Measurements from ENCODE around the gene OSBPL10. TPM values are rescaled to one million over a fixed set of nuclear protein-coding genes. Genes with fewer than 3 reads are reported as not detected.

Gene OSBPL10
- total RNA-seq, 1 donor from 2014 or later, result 5.3 TPM

GRCh38 chr3:31833391-31834190, 147.5 kb downstream of the OSBPL10 start:
- DNase-seq (no peak), ATAC-seq (no peak)
- intact Hi-C loops (cut with micrococcal nuclease), result no loop called here

- no peak for ATAC-seq
- intact Hi-C loops (cut with micrococcal nuclease), result no loop called here
- DNase-seq, result no peak
Observed at GRCh38 chr3:31832551-31832950, 148.5 kb downstream of the OSBPL10 start.

GRCh38 chr3:31831591-31831990, 149.5 kb downstream of the OSBPL10 start:
- DNase-seq (no peak), ATAC-seq (no peak)
- intact Hi-C loops (cut with micrococcal nuclease), result no loop called here

- ATAC-seq (no peak), DNase-seq (no peak)
- intact Hi-C loops (cut with micrococcal nuclease), result no loop called here
Observed at GRCh38 chr3:31829826-31830426, 151.1 kb downstream of the OSBPL10 start.

GRCh38 chr3:31829010-31829409, 152.1 kb downstream of the OSBPL10 start:
- intact Hi-C loops (cut with micrococcal nuclease), result no loop called here
- no peak for DNase-seq
- ATAC-seq, result no peak

GRCh38 chr3:31828007-31828406, 153.1 kb downstream of the OSBPL10 start:
- intact Hi-C loops (cut with micrococcal nuclease), result no loop called here
- DNase-seq, result no peak
- no peak for ATAC-seq

- DNase-seq (no peak), ATAC-seq (no peak)
- intact Hi-C loops (cut with micrococcal nuclease), result no loop called here
Observed at GRCh38 chr3:31823184-31823583, 157.9 kb downstream of the OSBPL10 start.

GRCh38 chr3:31821118-31821517, 159.9 kb downstream of the OSBPL10 start:
- DNase-seq (no peak), ATAC-seq (no peak)
- intact Hi-C loops (cut with micrococcal nuclease), result no loop called here

GRCh38 chr3:31819441-31819840, 161.6 kb downstream of the OSBPL10 start:
- intact Hi-C loops (cut with micrococcal nuclease), result no loop called here
- DNase-seq (no peak), ATAC-seq (no peak)

- DNase-seq, result no peak
- intact Hi-C loops (cut with micrococcal nuclease), result no loop called here
- no peak for ATAC-seq
Observed at GRCh38 chr3:31817411-31817966, 163.6 kb downstream of the OSBPL10 start.

GRCh38 chr3:31815631-31816440, 165.2 kb downstream of the OSBPL10 start:
- intact Hi-C loops (cut with micrococcal nuclease), result no loop called here
- DNase-seq, result no peak
- no peak for ATAC-seq

GRCh38 chr3:31815006-31815405, 166.1 kb downstream of the OSBPL10 start:
- ATAC-seq (no peak), DNase-seq (no peak)
- intact Hi-C loops (cut with micrococcal nuclease), result no loop called here

- ATAC-seq (no peak), DNase-seq (no peak)
- intact Hi-C loops (cut with micrococcal nuclease), result no loop called here
Observed at GRCh38 chr3:31813686-31814085, 167.4 kb downstream of the OSBPL10 start.

GRCh38 chr3:31813197-31813596, 167.9 kb downstream of the OSBPL10 start:
- intact Hi-C loops (cut with micrococcal nuclease), result no loop called here

GRCh38 chr3:31810991-31811433, 170.1 kb downstream of the OSBPL10 start:
- ATAC-seq, result no peak
- intact Hi-C loops (cut with micrococcal nuclease), result no loop called here
- no peak for DNase-seq

More at GRCh38 chr3:31813197-31813596, 167.9 kb downstream of the OSBPL10 start:
- no peak for ATAC-seq
- DNase-seq, result no peak

GRCh38 chr3:31808143-31808720, 172.8 kb downstream of the OSBPL10 start:
- ATAC-seq (no peak), DNase-seq (no peak)
- intact Hi-C loops (cut with micrococcal nuclease), result no loop called here

GRCh38 chr3:31804251-31805051, 176.6 kb downstream of the OSBPL10 start:
- ATAC-seq (no peak), DNase-seq (no peak)
- intact Hi-C loops (cut with micrococcal nuclease), result no loop called here

- DNase-seq (no peak), ATAC-seq (no peak)
- intact Hi-C loops (cut with micrococcal nuclease), result no loop called here
Observed at GRCh38 chr3:31802981-31803740, 177.9 kb downstream of the OSBPL10 start.

Data from left ventricle myocardium superior (tissue), 1 donor.